HG03439 (cell line): Measurements from ENCODE around the gene BMP15.

Source experiments
- ATAC-seq: cut with Tn5 transposase; IDR thresholded peaks from one replicate; pipeline ENCODE4 v1.9.1; 2021; ENCODE audit warnings: mild to moderate bottlenecking, moderate library complexity; ENCODE audit not compliant: unreplicated experiment

The BMP15 gene

DNA sequence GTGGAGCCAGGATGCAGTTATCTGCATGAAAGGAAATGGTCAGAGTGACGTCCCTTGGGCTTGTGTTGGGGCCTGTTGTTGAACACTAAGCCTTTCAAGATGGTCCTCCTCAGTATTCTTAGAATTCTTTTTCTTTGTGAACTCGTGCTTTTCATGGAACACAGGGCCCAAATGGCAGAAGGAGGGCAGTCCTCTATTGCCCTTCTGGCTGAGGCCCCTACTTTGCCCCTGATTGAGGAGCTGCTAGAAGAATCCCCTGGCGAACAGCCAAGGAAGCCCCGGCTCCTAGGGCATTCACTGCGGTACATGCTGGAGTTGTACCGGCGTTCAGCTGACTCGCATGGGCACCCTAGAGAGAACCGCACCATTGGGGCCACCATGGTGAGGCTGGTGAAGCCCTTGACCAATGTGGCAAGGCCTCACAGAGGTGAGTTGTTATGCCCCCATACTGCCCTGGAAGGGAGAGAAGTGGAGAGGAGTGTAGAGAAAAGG, at the start of gene BMP15:
Gene BMP15, plus strand, starts transcription at position 51 of the 492 bp plus-strand sequence. Its CDS starts 49 bp downstream, at position 100.
- no peak for ATAC-seq

DNA sequence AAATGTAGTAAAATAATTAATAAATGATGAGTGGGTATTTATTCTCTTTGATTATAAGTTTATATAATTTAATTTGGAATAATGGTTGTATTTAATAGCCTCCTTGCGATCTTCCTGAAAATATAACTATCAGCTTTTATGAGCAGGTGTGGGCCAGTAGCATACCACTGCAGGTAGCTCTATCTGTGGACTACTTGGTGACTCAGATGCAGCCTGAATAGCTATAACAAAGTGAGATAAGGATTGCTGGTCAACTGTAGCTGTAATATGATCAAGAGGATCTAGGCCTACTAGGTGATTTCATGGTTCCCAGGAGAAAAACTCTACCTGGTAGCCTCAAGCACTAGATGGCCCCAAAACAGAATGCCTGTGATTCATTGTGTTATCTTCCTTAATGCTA, 47.1 kb upstream of the BMP15 start:
- no peak for ATAC-seq

DNA sequence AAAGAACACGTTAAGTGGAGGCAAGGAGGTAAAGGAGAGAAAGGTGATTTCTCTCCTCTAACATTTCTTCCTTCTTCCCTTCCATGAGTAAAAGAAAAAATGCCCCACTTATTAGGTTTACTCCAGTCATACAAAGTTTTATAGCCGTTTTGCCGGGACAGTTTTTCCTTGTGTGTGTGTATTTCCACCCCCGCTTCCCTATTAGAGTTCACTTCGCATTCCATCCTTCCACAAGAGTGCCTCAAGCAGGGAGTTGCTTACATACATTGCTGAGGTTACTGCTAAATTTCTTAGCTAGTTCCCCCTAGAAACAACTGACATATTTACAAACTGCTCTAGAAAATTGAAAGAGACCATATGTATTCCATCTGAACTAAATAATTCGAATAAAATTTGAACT, 45.2 kb upstream of the BMP15 start:
- no peak for ATAC-seq

DNA sequence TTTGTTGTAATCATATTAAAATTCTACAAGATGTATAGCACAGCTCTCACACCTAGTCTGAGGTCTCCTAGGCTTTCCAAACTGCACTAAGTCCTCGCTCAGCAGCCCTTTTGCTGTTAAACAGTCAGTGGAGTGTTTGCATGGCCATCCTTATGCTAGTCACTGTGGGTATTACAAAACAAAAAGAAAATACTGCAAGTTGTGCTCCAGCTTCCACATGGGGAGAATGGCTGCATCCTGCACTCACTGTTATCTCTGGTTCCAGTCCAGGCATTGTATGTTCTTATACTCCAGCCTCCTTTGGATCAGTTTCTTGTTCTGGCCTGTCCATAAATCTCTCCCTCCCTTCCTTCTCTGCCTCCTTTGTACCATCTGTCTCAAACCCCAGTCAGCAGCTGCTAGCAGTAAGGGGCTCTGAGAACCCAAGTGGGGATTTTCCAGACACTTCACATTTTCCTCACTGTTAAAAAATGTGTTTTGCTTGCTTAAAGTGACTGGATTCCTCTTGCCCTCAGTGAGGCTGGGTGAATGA, 38.5 kb upstream of the BMP15 start:
- no peak for ATAC-seq

GRCh38 chrX:50874876-50875275, 35.7 kb upstream of the BMP15 start:
- no peak for ATAC-seq

- no peak for ATAC-seq
These were observed 34.0 kb upstream of the BMP15 start for GRCh38 chrX:50876551-50876950.

- ATAC-seq = no peak
These were observed 33.2 kb upstream of the BMP15 start for GRCh38 chrX:50877310-50877709.

GRCh38 chrX:50881028-50881427, 29.5 kb upstream of the BMP15 start:
- ATAC-seq = no peak

- ATAC-seq = no peak
These were observed 21.7 kb upstream of the BMP15 start for GRCh38 chrX:50888884-50889283.

GRCh38 chrX:50889582-50889981, 21.0 kb upstream of the BMP15 start:
- ATAC-seq = no peak

DNA sequence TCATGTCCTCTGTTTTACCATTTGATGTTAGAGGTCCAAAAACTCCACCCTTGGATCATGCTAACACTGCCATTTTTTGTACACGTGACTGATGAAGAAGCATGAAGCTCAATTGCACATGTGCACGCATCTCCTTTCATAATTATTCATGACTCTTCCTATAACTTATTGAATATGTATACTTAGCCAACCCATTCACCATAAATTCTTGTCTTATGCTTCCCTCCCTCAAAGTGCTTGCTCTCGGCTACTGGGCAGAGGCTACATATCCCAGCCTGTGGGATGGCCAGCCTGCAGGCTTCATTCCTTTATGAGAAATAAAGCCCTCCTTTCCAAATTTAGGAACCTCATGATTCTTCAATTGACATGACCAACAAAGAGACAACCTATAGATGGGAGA, 17.5 kb upstream of the BMP15 start:
- no peak for ATAC-seq

DNA sequence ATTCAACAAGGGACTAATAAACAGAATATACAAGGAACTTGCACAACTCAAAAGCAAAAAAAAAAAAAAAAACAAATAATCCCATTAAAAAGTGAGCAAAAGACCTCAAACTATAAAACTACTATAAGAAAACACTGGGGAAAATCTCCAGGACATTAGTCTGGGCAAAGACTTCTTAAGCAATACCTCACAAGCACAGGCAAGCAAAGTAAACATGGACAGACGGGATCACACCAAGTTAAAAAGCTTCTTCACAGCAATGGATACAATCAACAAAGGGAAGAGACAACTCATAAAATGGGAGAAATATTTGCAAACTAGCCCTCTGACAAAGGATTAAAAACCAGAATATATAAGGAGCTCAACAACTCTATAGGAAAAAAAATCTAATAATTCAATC, 17.1 kb upstream of the BMP15 start:
- no peak for ATAC-seq

GRCh38 chrX:50905334-50905733, 5.2 kb upstream of the BMP15 start:
- no peak for ATAC-seq

GRCh38 chrX:50913520-50913919, 3.0 kb downstream of the BMP15 start:
- no peak for ATAC-seq

DNA sequence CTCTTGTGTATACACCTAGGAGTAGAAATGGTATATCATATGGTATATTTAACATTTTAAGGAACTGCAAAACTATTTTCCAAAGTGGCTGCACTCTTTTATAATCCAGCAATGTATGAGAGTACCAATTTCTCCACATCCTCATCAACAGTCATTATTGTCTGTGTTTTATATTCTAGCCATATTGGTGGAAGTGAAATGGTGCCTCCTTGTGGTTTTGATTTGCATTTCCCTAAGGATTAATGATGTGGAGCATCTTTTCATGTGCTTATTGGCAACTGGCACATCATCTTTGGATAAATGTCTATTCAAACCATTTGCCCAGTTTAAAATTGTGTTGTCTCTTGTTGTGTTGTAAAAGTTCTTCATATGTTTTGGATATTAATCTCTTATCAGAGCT, 9.6 kb downstream of the BMP15 start:
- no peak for ATAC-seq

GRCh38 chrX:50927127-50927526, 16.6 kb downstream of the BMP15 start:
- ATAC-seq = no peak

DNA sequence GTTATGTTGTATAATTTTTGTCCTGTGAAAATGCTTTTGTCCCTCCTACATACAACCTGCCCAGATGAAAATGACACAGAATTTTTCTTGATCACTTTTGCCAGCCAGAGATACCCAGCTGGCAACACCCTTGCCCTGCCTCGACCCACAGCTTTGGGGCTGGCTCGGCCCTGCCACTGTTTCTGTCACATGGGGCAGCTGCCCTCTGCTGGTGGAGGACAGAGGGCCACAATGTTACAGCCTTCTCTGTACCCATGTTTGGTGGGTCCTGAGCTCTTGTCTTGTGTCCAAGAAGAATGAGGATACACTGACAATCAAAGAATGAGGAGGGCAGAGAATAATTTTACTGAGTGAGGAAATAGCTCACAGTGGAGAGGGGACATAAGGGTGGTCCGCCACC, 31.1 kb downstream of the BMP15 start:
- no peak for ATAC-seq

DNA sequence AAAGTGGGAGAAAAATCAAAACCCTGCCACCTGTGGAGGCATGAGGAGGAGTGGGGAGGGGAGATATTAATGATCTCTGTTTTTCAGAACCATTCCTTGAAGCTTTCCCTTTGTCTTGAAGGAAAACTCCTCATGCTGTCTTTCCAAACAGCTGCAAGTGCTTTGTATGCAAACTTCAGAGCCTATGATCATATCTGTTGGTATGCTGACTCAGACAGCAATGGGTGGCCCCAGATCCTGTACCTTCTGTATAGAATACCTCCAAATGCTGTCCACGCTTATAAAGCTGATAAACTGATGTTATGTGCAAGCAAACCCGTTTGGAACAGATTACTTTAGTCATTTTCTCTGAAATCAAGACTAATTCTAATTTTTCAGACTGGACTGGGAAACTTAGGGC, 31.9 kb downstream of the BMP15 start:
- ATAC-seq = no peak

- ATAC-seq = no peak
These were observed 41.9 kb downstream of the BMP15 start for GRCh38 chrX:50952406-50952805.

GRCh38 chrX:50953832-50954231, 43.3 kb downstream of the BMP15 start:
- ATAC-seq = no peak

- ATAC-seq = no peak
These were observed 51.6 kb downstream of the BMP15 start for GRCh38 chrX:50962156-50962555.

DNA sequence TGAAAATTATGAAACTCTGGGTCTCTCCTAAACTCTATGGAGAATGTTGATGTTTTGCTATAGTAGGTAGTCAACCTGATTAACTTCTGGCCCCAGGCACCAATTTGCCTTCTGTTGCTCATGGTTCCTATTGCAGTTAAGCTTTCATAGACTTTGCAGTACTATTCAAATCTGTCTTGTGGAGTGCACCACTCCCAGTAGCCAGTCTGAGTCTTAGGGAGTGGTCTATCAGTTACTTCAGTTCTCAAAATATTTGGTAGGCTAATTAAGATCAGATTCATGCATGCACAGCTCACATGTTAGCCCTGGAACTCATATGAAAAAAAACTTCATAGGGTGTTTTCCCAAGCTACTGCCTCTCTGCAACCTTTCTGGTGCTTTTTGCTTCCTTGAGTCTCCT, 53.3 kb downstream of the BMP15 start:
- no peak for ATAC-seq
